OCI-LY1 (cell line): ENCODE data around the gene ZSWIM3.

Experiments used
- H2AFZ ChIP-seq: fragments of 200-600 bp; sonication (generic), shearing (Covaris generic); 2 replicates; pipeline ENCODE4 v1.6.0; 2014; ENCODE audit warnings: antibody characterized with exemption, mild to moderate bottlenecking, low read length
- H3F3A ChIP-seq: fragments of 200-600 bp; sonication (generic), shearing (Covaris generic); 2 replicates; pipeline ENCODE4 v1.6.0; 2014; ENCODE audit warnings: mild to moderate bottlenecking, antibody characterized with exemption, low read length, moderate library complexity; ENCODE audit not compliant: insufficient read depth
- H3K27ac ChIP-seq: fragments of 200-600 bp; sonication (generic); 2 replicates; pipeline ENCODE4 v1.5.1; 2014; ENCODE audit warnings: low read length, mixed run types, mild to moderate bottlenecking, low read depth; ENCODE audit not compliant: poor library complexity, severe bottlenecking
- H3K27me3 ChIP-seq: fragments of 200-600 bp; sonication (generic); 2 replicates; pipeline ENCODE4 v1.6.0; 2014; ENCODE audit warnings: antibody characterized with exemption, mild to moderate bottlenecking, low read length, moderate library complexity; ENCODE audit not compliant: insufficient read depth
- H3K36me3 ChIP-seq: fragments of 200-600 bp; sonication (generic); 2 replicates; pipeline ENCODE4 v1.6.1; 2014; ENCODE audit warnings: mild to moderate bottlenecking, antibody characterized with exemption, low read length, moderate library complexity, mixed read lengths; ENCODE audit not compliant: insufficient read depth
- H3K4me1 ChIP-seq: fragments of 200-600 bp; sonication (generic); 2 replicates; pipeline ENCODE4 v1.5.1; 2014; ENCODE audit warnings: mild to moderate bottlenecking, low read length, moderate library complexity; ENCODE audit not compliant: insufficient read depth, severe bottlenecking
- H3K4me2 ChIP-seq: fragments of 200-600 bp; sonication (generic), shearing (Covaris generic); 2 replicates; pipeline ENCODE4 v1.6.1; 2014; ENCODE audit warnings: low read length
- H3K4me3 ChIP-seq: fragments of 200-600 bp; sonication (generic); 2 replicates; pipeline ENCODE4 v1.5.1; 2014; ENCODE audit warnings: low read length, low read depth, mild to moderate bottlenecking, mixed read lengths; ENCODE audit not compliant: poor library complexity, severe bottlenecking
- H3K79me2 ChIP-seq: fragments of 200-600 bp; shearing (Covaris generic); 2 replicates; pipeline ENCODE4 v1.6.1; 2016; ENCODE audit warnings: mixed run types, low read length, mixed read lengths; ENCODE audit not compliant: insufficient read depth
- H3K9ac ChIP-seq: fragments of 200-600 bp; sonication (generic), shearing (Covaris generic); 2 replicates; pipeline ENCODE4 v1.6.1; 2014; ENCODE audit warnings: mild to moderate bottlenecking, low read length, mixed read lengths
- H3K9me2 ChIP-seq: fragments of 200-600 bp; sonication (generic), shearing (Covaris generic); 2 replicates; pipeline ENCODE4 v1.6.1; 2014; ENCODE audit warnings: low read depth, mild to moderate bottlenecking, low read length, mixed read lengths
- H3K9me3 ChIP-seq: fragments of 200-600 bp; shearing (Covaris generic); 2 replicates; pipeline ENCODE4 v1.6.1; 2014; ENCODE audit warnings: low read length, mixed read lengths
- H4K20me1 ChIP-seq: fragments of 200-600 bp; sonication (generic), shearing (Covaris generic); 2 replicates; pipeline ENCODE4 v1.6.0; 2016; ENCODE audit warnings: mild to moderate bottlenecking, low read length; ENCODE audit not compliant: insufficient read depth
- CTCF ChIP-seq: fragments of 200-600 bp; sonication (generic), shearing (Covaris generic); IDR thresholded peaks from 2 replicates; pipeline ENCODE4 v1.5.1; 2017; ENCODE audit warnings: mild to moderate bottlenecking, antibody characterized with exemption, low read length, moderate library complexity, mixed read lengths
- EZH2 ChIP-seq: fragments of 200-600 bp; sonication (generic), shearing (Covaris generic); IDR thresholded peaks from 2 replicates; pipeline ENCODE4 v1.8.0; 2017; ENCODE audit warnings: borderline replicate concordance, mixed run types, mild to moderate bottlenecking, antibody characterized with exemption, low read length, moderate library complexity, mixed read lengths

ZSWIM3 gene

DNA sequence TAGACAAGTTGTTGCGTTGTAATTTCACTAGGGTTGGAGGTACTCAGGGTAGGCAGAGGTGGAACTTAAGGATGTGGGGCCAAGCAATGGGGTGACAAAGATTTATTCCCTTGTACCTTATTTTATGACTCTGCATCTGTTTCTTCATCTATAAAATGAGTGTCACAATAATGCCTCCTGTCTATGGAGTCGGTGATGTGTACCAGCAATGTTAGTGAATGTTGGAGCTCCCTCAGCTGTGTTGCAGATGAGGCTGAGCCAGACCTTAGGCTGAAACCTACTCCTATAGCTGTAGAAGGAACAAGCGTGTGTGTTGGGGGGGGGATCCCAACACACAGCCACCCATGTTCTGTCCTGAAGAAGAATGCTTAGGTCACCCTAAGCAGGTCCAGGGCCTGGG, 40.5 kb upstream of the ZSWIM3 start:
- Histone ChIP-seq H3K9me2 (no peaks in the 10 kb centered on the region), H3K9ac (no peak overlapping the region), H2AFZ (no peak overlapping the region), H4K20me1 (no peaks in the 10 kb centered on the region), H3K4me3 (no peak overlapping the region), H3K4me2 (no peak overlapping the region), H3K9me3 (no peaks in the 10 kb centered on the region; the same call in 1 of the 2 replicates), H3K36me3 (peaks cover 49% of the 10 kb centered on the region), H3K79me2 (peaks cover 10% of the 10 kb centered on the region; the same call in 1 of the 2 replicates), H3K4me1 (peaks cover 11% of the 10 kb centered on the region), H3F3A (peaks cover 7% of the 10 kb centered on the region; the same call in 1 of the 2 replicates), H3K27me3 (no peaks in the 10 kb centered on the region), H3K27ac (no peak overlapping the region)
- TF ChIP-seq EZH2 (no peak), CTCF (no peak)

DNA sequence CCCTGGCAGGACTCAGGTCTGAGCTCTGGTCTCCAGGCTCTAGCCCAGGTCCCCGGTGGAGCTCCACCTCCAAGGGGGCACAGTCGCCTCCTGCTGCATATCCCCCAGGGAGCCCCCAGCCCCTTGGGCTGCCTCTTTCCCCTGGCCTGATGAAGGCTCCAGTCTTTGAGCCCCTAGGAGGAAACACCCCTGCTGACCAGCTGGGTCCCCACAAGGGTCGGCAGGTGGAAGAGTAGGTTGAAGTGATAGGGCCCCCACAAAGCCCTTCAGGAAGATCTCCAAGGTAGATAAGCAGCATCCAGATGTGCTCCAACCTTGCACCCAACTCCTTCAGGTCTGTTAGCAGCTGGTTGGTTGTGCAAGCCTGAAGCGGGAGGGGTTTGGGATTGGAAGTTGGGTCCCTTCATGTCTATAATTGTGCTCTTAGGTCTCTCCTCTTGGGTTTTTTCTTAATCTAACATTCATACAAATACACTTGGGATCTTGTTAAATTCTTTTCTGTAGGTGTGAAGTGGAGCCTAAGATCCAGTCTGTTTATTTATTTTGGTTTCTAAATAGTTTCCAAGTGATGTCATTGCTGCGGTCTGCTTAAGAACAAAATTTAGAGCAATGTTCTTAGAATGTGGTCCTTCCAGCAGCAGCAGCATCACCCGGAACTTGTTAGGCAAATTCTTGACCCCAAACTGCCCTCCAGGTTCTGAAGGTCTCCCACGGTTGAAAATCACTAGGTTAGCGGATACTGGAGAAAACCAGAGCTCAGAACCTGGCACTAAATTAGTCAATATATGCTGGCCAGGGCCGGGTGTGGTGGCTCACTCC, 39.8 kb upstream of the ZSWIM3 start:
- Histone ChIP-seq H3K9me2 (no peaks in the 10 kb centered on the region), H3K9ac (no peak overlapping the region), H2AFZ (no peak overlapping the region), H3K27me3 (no peaks in the 10 kb centered on the region), H3F3A (peaks cover 7% of the 10 kb centered on the region; the same call in 1 of the 2 replicates), H3K36me3 (peaks cover 47% of the 10 kb centered on the region), H4K20me1 (no peaks in the 10 kb centered on the region), H3K4me1 (peaks cover 11% of the 10 kb centered on the region), H3K4me2 (no peak overlapping the region), H3K9me3 (no peaks in the 10 kb centered on the region), H3K27ac (no peak overlapping the region), H3K4me3 (no peak overlapping the region), H3K79me2 (peaks cover 10% of the 10 kb centered on the region; the same call in 1 of the 2 replicates)
- TF ChIP-seq EZH2 (no peak), CTCF (no peak)

DNA sequence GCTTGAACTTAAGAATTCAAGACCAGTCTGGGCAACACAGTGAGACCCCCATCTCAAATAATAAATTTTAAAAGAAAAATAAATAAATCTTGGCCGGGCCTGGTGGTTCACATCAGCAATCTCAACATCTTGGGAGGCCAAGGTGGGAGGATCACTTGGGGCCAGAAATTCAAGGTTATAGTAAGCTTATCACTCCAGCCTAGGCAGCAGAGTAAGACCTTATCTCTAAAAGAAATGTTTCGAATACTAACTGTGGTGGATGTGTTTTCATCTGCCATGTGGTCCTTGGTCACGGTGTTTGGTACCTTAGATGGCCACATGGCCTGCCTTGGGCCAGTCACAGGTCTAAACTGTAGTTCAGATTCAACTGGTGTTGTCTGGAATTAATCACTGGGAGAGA, 39.2 kb upstream of the ZSWIM3 start:
- Histone ChIP-seq H3F3A (peaks cover 7% of the 10 kb centered on the region; the same call in 1 of the 2 replicates), H3K9ac (no peak overlapping the region), H3K27me3 (no peaks in the 10 kb centered on the region), H3K27ac (no peak overlapping the region), H2AFZ (no peak overlapping the region), H3K9me2 (no peaks in the 10 kb centered on the region), H3K4me3 (no peak overlapping the region), H3K4me2 (no peak overlapping the region), H3K9me3 (no peaks in the 10 kb centered on the region), H3K79me2 (peaks cover 5% of the 10 kb centered on the region; the same call in 1 of the 2 replicates), H3K36me3 (peaks cover 43% of the 10 kb centered on the region), H4K20me1 (no peaks in the 10 kb centered on the region), H3K4me1 (peaks cover 11% of the 10 kb centered on the region)
- TF ChIP-seq CTCF: no peak
- no peak for TF ChIP-seq EZH2
